ENCODE measurements around the gene PKM.

PKM gene

DNA sequence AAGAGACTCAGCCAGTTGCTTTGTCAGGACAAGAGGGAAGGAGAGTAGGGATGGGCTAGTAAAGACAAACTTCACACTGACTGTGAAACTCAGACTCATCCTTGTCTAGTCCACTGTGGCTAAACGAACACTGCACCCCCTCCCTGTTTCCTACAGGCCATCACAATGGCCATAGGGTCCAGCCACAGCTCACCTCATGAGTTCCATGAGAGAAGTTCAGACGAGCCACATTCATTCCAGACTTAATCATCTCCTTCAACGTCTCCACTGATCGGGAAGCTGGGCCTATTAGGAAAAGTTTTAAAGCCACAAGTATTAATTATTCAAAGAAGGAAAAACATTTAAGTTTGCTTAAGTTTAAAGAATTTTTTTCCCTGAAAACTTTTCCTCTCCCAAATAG lies 13.8 kb downstream of the PKM start:
- H3K27me3 ChIP-seq (ENCODE audit: insufficient read depth, low read length), result no peaks in the 10 kb centered on the region
- H3K27ac ChIP-seq (ENCODE audit: low read depth, low read length), result no peak overlapping the region
- no peak overlapping the region for H3K9ac ChIP-seq (ENCODE audit: low read depth, low read length)
- peaks cover 13% of the 10 kb centered on the region; the same call in 1 of the 2 replicates for H3K4me1 ChIP-seq (ENCODE audit: insufficient read depth, low read length)
- H3K9me3 ChIP-seq (ENCODE audit: insufficient read depth, low read depth, low read length), result no peaks in the 10 kb centered on the region
- peaks cover 98% of the 10 kb centered on the region for H3K36me3 ChIP-seq (ENCODE audit: insufficient read depth, low read length)
- H3K4me3 ChIP-seq (ENCODE audit: low read length), result no peak overlapping the region
- WGBS, result 88% methylated on average over 2 of the region's 4 CpGs

DNA sequence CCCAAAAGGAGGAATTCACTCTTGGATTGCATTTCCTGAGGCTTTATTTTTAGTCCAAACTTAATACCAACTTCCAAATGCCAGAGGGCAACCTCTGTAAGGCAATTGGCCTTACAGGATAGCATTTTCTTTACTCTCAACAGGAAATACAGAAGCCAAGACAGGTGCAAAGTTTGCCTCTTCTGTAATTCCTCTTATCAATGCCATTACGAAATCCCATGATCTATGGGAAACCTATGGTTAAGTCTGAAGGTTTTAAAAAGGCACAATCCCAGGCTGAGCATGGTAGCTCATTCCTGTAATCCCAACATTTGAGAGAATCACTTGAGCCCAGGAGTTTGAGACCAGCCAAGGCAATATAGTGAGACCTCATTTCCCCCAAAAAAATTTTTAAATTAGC lies 14.9 kb downstream of the PKM start:
- H3K36me3 ChIP-seq (ENCODE audit: insufficient read depth, low read length), result peaks cover 99% of the 10 kb centered on the region
- no peak overlapping the region for H3K27ac ChIP-seq (ENCODE audit: low read depth, low read length)
- H3K27me3 ChIP-seq (ENCODE audit: insufficient read depth, low read length), result no peaks in the 10 kb centered on the region
- H3K9me3 ChIP-seq (ENCODE audit: insufficient read depth, low read depth, low read length), result no peaks in the 10 kb centered on the region
- no peak overlapping the region for H3K9ac ChIP-seq (ENCODE audit: low read depth, low read length)
- WGBS, result 89% methylated on average over 1 of the region's 1 CpG
- peaks cover 2% of the 10 kb centered on the region; the same call in 1 of the 2 replicates for H3K4me1 ChIP-seq (ENCODE audit: insufficient read depth, low read length)
- no peak overlapping the region for H3K4me3 ChIP-seq (ENCODE audit: low read length)

DNA sequence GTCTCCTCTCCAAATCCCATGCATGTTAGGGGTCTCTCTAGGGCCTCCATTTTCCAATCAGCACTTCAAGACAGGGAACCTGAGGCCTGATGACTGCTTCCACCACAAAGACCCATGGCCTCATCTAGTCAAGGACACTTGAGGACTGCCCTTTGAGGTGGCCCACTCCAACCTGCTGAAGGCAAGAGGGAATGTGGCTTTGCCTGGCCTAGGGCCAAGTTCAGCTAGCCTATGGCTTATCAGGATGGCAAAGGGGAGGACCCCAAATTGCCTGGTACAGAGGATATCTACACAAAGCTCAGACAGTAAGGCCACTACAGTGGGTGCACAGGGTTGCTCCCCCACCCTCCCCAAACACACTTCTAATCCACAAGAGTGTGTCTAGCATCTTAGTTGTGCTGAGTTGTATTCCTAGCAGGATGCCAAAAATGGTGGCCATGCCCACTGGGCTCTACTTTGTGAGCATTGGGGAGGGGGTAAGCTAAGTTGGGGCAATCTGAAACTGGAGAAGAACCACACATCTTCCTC lies 23.4 kb downstream of the PKM start:
- Histone ChIP-seq H3K4me3 (ENCODE audit: low read length) (no peak overlapping the region), H3K27ac (ENCODE audit: low read depth, low read length) (no peak overlapping the region), H3K4me1 (ENCODE audit: insufficient read depth, low read length) (no peaks in the 10 kb centered on the region), H3K9me3 (ENCODE audit: insufficient read depth, low read depth, low read length) (no peaks in the 10 kb centered on the region), H3K27me3 (ENCODE audit: insufficient read depth, low read length) (no peaks in the 10 kb centered on the region), H3K36me3 (ENCODE audit: insufficient read depth, low read length) (peaks cover 100% of the 10 kb centered on the region), H3K9ac (ENCODE audit: low read depth, low read length) (no peak overlapping the region)

DNA sequence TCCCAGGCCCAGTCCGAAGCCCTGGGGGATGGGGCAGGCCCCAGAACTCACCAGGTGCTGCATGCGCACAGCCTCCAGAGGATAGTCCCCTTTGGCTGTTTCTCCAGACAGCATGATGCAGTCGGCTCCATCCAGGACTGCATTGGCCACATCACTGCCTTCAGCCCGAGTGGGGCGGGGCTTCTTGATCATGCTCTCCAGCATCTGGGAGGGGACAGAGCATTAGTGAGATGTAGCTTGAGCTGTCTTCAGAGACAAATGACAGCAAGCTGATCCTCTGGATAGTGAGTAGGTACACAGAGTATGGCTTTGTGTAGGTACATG lies 24.4 kb downstream of the PKM start:
- H3K4me3 ChIP-seq (ENCODE audit: low read length), result no peak overlapping the region
- no peak overlapping the region for H3K9ac ChIP-seq (ENCODE audit: low read depth, low read length)
- H3K27me3 ChIP-seq (ENCODE audit: insufficient read depth, low read length), result no peaks in the 10 kb centered on the region
- WGBS, result 92% methylated on average over 5 of the region's 5 CpGs
- peaks cover 100% of the 10 kb centered on the region for H3K36me3 ChIP-seq (ENCODE audit: insufficient read depth, low read length)
- no peak overlapping the region for H3K27ac ChIP-seq (ENCODE audit: low read depth, low read length)
- no peaks in the 10 kb centered on the region for H3K4me1 ChIP-seq (ENCODE audit: insufficient read depth, low read length)
- no peaks in the 10 kb centered on the region for H3K9me3 ChIP-seq (ENCODE audit: insufficient read depth, low read depth, low read length)

DNA sequence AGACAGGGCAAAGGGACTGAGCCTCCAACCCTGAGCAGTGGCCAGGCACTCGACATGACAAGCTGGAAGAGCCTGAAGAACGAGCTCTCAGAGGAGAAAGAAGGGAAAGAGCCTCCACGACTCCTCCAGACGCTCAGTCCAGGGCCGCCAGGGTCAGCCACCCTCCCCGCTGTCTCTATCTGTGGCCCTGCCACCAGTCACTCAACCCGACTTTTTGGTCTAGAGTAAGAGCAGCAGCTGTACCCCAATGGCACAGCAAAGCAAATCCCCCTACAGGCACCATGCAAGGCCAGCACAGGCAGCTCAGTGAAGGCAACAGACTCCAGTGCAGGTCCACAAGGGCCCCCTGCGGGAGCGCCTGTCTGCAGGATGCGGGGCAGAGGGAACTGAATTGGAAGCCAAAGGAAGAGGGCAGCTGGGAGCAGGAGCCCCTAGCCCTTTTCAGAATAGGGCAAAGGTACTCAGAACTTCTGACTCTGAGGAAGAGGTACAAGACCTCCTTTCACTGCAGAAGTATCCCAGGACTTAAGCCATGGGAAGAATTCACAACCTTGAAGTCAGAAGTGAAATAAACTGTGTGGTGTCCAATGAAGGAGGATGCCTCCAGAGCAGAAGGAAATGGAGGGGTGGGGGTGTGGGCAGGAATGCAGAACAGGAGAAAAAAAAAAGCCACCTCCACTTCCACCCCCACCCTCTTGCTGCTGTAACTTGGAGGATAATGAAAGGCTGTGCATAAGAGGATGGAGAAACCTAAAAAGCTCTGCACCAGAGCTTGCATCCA lies 24.9 kb downstream of the PKM start:
- Histone ChIP-seq H3K27ac (ENCODE audit: low read depth, low read length) (no peak overlapping the region), H3K4me1 (ENCODE audit: insufficient read depth, low read length) (no peaks in the 10 kb centered on the region), H3K4me3 (ENCODE audit: low read length) (no peak overlapping the region), H3K9me3 (ENCODE audit: insufficient read depth, low read depth, low read length) (no peaks in the 10 kb centered on the region), H3K36me3 (ENCODE audit: insufficient read depth, low read length) (peaks cover 100% of the 10 kb centered on the region), H3K27me3 (ENCODE audit: insufficient read depth, low read length) (no peaks in the 10 kb centered on the region), H3K9ac (ENCODE audit: low read depth, low read length) (no peak overlapping the region)
- 94% methylated on average over 10 of the region's 10 CpGs for WGBS

DNA sequence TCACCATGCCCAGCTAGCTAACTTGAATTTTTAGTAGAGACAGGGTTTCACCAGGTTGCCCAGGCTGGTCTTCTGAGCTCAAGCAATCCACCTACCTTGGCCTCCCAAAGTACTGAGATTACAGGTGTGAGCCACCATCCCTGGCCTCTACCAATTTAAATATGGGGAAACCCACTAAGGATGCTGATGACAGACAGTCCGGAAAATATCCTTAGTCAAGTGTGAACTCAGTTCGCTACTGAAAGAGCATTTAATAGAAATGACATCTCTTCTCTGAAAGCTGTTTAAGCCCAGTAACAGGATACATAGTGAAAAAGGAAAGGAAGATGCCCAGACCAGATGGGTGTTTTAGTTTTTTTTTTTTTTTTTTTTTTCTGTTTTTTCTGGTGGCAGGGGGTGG lies 25.7 kb downstream of the PKM start:
- WGBS, result 98% methylated on average over 2 of the region's 2 CpGs
- Histone ChIP-seq H3K27ac (ENCODE audit: low read depth, low read length) (no peak overlapping the region), H3K4me1 (ENCODE audit: insufficient read depth, low read length) (no peaks in the 10 kb centered on the region), H3K9ac (ENCODE audit: low read depth, low read length) (no peak overlapping the region), H3K27me3 (ENCODE audit: insufficient read depth, low read length) (no peaks in the 10 kb centered on the region), H3K36me3 (ENCODE audit: insufficient read depth, low read length) (peaks cover 100% of the 10 kb centered on the region), H3K9me3 (ENCODE audit: insufficient read depth, low read depth, low read length) (no peaks in the 10 kb centered on the region), H3K4me3 (ENCODE audit: low read length) (no peak overlapping the region)

DNA sequence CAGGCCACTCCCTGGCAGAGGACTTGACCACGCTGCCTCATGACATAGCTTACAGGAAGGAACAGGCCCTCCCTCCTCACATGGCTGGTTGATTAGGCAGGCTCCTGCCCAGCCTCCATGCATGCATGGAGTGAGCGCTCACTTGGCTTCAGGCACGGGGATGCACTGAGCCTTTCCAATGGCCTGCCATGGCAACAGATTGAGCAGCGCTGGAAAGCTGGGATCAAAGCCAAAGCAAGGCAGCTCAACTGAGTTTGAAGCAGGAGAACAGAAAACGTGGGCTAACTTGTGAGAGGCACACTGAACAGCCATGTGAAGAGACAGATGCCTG lies 27.5 kb downstream of the PKM start:
- Histone ChIP-seq H3K36me3 (ENCODE audit: insufficient read depth, low read length) (peaks cover 99% of the 10 kb centered on the region), H3K9me3 (ENCODE audit: insufficient read depth, low read depth, low read length) (no peaks in the 10 kb centered on the region), H3K9ac (ENCODE audit: low read depth, low read length) (no peak overlapping the region), H3K27me3 (ENCODE audit: insufficient read depth, low read length) (no peaks in the 10 kb centered on the region), H3K4me3 (ENCODE audit: low read length) (no peak overlapping the region), H3K27ac (ENCODE audit: low read depth, low read length) (no peak overlapping the region), H3K4me1 (ENCODE audit: insufficient read depth, low read length) (no peaks in the 10 kb centered on the region)
- 93% methylated on average over 5 of the region's 5 CpGs for WGBS

DNA sequence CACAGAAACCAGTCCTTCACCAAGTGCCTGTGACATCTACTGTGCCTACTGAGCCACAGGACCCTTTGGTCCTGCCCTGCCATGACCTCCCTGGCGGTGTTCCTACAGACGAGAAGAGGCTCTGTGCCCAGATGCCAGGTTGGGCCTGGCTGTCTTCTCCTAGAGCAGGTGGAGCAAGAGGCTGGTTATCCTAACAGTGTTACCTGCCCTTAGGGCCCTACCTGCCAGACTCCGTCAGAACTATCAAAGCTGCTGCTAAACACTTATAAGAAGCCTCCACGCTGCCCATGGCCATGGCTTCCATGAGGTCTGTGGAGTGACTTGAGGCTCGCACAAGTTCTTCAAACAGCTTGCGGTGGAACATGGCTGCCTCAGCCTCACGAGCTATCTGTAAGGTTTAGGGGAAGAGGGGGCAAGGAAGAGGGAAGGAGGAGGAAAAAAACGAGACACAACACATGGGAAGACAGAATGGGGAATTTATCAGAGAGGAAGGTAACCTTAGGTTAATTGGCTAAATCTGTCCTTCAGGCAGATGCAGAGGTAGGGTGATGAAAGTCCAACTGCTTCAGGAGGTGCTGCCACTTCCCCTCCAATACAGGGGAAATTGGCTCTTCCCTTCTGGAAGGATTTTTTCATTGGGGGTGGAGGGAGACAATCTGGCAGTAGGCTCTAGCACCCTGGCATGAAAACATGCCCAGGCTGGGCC lies 28.0 kb downstream of the PKM start:
- no peak overlapping the region for H3K27ac ChIP-seq (ENCODE audit: low read depth, low read length)
- no peaks in the 10 kb centered on the region for H3K4me1 ChIP-seq (ENCODE audit: insufficient read depth, low read length)
- H3K27me3 ChIP-seq (ENCODE audit: insufficient read depth, low read length), result no peaks in the 10 kb centered on the region
- H3K9ac ChIP-seq (ENCODE audit: low read depth, low read length), result no peak overlapping the region
- H3K36me3 ChIP-seq (ENCODE audit: insufficient read depth, low read length), result peaks cover 95% of the 10 kb centered on the region
- H3K4me3 ChIP-seq (ENCODE audit: low read length), result no peak overlapping the region
- no peaks in the 10 kb centered on the region for H3K9me3 ChIP-seq (ENCODE audit: insufficient read depth, low read depth, low read length)
- WGBS, result 97% methylated on average over 8 of the region's 8 CpGs

DNA sequence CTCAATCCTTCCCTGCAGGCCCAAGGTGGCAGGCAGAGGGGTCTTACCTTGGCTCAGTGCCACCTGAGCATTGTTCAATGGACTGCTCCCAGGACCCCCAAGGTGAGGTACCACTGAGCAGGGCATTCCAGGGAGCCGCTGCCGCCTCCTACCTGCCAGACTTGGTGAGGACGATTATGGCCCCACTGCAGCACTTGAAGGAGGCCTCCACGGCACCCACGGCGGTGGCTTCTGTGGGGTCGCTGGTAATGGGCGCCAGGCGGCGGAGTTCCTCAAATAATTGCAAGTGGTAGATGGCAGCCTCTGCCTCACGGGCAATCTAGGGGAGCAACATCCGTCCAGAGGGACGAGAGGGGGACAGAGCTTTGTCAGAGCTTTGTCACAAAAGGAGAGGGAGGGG lies 28.7 kb downstream of the PKM start:
- Histone ChIP-seq H3K9ac (ENCODE audit: low read depth, low read length) (no peak overlapping the region), H3K27me3 (ENCODE audit: insufficient read depth, low read length) (peaks cover 2% of the 10 kb centered on the region), H3K9me3 (ENCODE audit: insufficient read depth, low read depth, low read length) (no peaks in the 10 kb centered on the region), H3K36me3 (ENCODE audit: insufficient read depth, low read length) (peaks cover 88% of the 10 kb centered on the region), H3K4me3 (ENCODE audit: low read length) (no peak overlapping the region), H3K4me1 (ENCODE audit: insufficient read depth, low read length) (no peaks in the 10 kb centered on the region), H3K27ac (ENCODE audit: low read depth, low read length) (no peak overlapping the region)
- WGBS, result 96% methylated on average over 13 of the region's 13 CpGs

DNA sequence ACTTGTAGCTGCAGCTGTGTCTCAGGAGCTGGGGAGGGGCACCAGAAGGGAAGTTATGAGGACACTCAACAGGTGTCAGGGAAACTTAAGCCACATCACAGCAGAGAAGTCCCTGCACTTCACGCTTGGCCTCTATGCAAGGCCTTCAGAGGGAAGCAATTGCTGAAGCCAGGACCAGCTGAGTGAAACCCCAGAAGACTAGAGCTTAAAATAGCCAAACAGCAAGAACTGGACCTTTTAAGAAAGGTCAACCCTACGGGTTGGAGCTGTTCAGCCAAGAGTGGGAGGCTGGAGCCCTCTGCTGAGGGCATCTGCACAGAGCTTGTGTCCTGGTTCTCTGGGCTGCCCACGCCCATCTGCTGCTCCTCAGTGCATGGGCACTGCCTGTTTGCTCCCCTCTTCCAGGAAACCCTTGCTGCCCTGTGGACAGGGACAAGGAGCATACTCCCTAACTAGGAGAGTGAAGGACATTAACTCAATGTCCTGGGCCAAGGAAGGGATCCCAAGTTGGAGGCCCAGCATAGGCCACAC lies 29.5 kb downstream of the PKM start:
- Histone ChIP-seq H3K9ac (ENCODE audit: low read depth, low read length) (no peak overlapping the region), H3K9me3 (ENCODE audit: insufficient read depth, low read depth, low read length) (no peaks in the 10 kb centered on the region), H3K36me3 (ENCODE audit: insufficient read depth, low read length) (peaks cover 80% of the 10 kb centered on the region), H3K27me3 (ENCODE audit: insufficient read depth, low read length) (peaks cover 11% of the 10 kb centered on the region), H3K27ac (ENCODE audit: low read depth, low read length) (no peak overlapping the region), H3K4me1 (ENCODE audit: insufficient read depth, low read length) (no peaks in the 10 kb centered on the region), H3K4me3 (ENCODE audit: low read length) (no peak overlapping the region)
- 92% methylated on average over 3 of the region's 3 CpGs for WGBS

DNA sequence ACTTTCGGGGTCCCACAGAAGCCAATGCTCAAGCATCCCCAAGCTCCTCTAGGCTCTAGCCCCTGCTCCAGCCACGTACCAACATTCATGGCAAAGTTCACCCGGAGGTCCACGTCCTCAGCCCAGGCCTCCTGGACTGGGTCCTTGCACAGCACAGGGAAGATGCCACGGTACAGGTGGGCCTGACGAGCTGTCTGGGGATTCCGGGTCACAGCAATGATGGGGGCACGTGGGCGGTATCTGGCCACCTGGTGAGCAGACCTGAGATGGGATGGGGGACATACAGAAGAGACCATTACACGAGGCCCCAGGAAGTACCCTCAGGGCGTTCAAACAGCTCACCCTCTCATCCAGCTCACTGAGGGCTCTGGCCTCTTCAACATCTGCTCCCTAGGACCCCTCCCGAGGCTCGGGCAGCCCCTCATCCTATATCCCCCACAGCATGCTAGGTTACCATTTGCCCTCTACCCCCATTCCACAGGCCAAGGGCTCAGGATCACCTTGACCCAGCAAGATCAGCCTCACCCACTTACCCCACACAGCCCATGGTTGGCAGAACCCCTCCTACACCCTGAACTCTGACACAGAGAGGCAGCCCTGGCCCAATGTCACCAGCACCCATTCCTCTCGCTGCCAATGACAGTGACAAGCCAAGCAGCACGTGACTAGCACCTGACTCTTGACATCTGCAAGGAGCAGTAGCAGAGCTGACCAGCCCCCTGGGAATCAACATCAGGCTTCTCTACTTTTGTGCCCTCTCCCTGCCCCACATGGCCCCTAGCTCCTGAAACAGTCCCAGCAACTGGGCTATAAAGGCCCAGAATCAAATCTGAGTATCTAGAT lies 30.4 kb downstream of the PKM start:
- WGBS, result 93% methylated on average over 15 of the region's 15 CpGs
- peaks cover 72% of the 10 kb centered on the region for H3K36me3 ChIP-seq (ENCODE audit: insufficient read depth, low read length)
- no peaks in the 10 kb centered on the region for H3K4me1 ChIP-seq (ENCODE audit: insufficient read depth, low read length)
- no peak overlapping the region for H3K4me3 ChIP-seq (ENCODE audit: low read length)
- H3K9ac ChIP-seq (ENCODE audit: low read depth, low read length), result no peak overlapping the region
- H3K9me3 ChIP-seq (ENCODE audit: insufficient read depth, low read depth, low read length), result no peaks in the 10 kb centered on the region
- no peak overlapping the region for H3K27ac ChIP-seq (ENCODE audit: low read depth, low read length)
- H3K27me3 ChIP-seq (ENCODE audit: insufficient read depth, low read length), result peaks cover 19% of the 10 kb centered on the region
